Gastrocnemius medialis (tissue), 4 donors: ENCODE data around the gene CTIF. TPM values are rescaled to one million over a fixed set of nuclear protein-coding genes. Genes with fewer than 3 reads are reported as not detected.

Experiments used
- ATAC-seq, 2 donors: fragments of 150-250 bp; one replicate each; pipeline ENCODE4 v1.9.1; 2016
- DNase-seq, 2 donors: peaks; one replicate each; pipeline ENCODE4 v3.0.0-alpha.2; 2019
- H3K27ac ChIP-seq, 4 donors: fragments of 200-600 bp; sonication (generic); 1 replicate in 1 of 4; 2 replicates in 3 of 4; pipeline ENCODE4 v1.5.1; 2016 to 2018; ENCODE audit warnings: mild to moderate bottlenecking in 2 of 4, moderate library complexity in 1 of 4
- H3K27me3 ChIP-seq, 3 donors: fragments of 200-600 bp; sonication (generic) in 2 of 3; 1 replicate in 1 of 3; 2 replicates in 2 of 3; pipeline versions ENCODE4 v1.5.1 to v1.6.0; 2016 to 2019; ENCODE audit warnings: mild to moderate bottlenecking in 1 of 3, moderate library complexity in 1 of 3
- H3K36me3 ChIP-seq, 2 donors: fragments of 200-600 bp; sonication (generic) in 1 of 2; one replicate each; pipeline ENCODE4 v1.5.1; 2017 to 2018
- H3K4me1 ChIP-seq, 2 donors: fragments of 200-600 bp; sonication (generic) in 1 of 2; one replicate each; pipeline ENCODE4 v1.5.1; 2016 to 2017; ENCODE audit warnings: mild to moderate bottlenecking in 2 of 2
- H3K4me3 ChIP-seq, 4 donors: fragments of 200-600 bp; sonication (generic) in 3 of 4; 1 replicate in 1 of 4; 2 replicates in 3 of 4; pipeline ENCODE4 v1.5.1; 2016 to 2019; ENCODE audit warnings: mild to moderate bottlenecking in 2 of 4
- H3K9me3 ChIP-seq, 3 donors: fragments of 200-600 bp; sonication (generic) in 2 of 3; 1 replicate in 1 of 3; 2 replicates in 2 of 3; pipeline ENCODE4 v1.5.1; 2016 to 2019
- POLR2A ChIP-seq, 2 donors: fragments of 450-650 bp; IDR thresholded peaks; one replicate each; pipeline ENCODE4 v1.6.1; 2017; ENCODE audit warnings: antibody characterized with exemption in 2 of 2, mild to moderate bottlenecking in 2 of 2, moderate library complexity in 2 of 2
- in situ Hi-C, 4 donors: fragments of 200-750 bp; cut with MboI; loops; one replicate each; pipeline versions ENCODE4 v1.15.0 to v1.8.0; 2017; ENCODE audit warnings: low sequenced_read_pairs in 4 of 4
- intact Hi-C: fragments of 100-400 bp; cut with DNase I; formaldehyde crosslinking; loops from one replicate; pipeline ENCODE4 v1.15.1; 2023; ENCODE audit warnings: low total_unique reads
- total RNA-seq, 4 donors: library from RNA; depleted of rRNA; stranded (reverse); fragments of >200 nt; gene quantifications; one replicate each; pipeline versions ENCODE4 v1.1.0 to v1.2.3, GENCODE V29; 2016
- TF ChIP-seq, protein P1 (sequence below), 5 experiments: fragments of 450-650 bp in 3 of 5; fragments of 200-600 bp in 2 of 5; sonication (generic) in 2 of 5; IDR thresholded peaks in 4 of 5; conservative IDR thresholded peaks in 1 of 5; 1 replicate in 4 of 5; 2 replicates in 1 of 5; pipeline ENCODE4 v1.5.1; 2016 to 2019; ENCODE audit warnings: antibody characterized with exemption in 5 of 5, mild to moderate bottlenecking in 3 of 5, moderate library complexity in 3 of 5

CTIF gene
- total RNA-seq, 4 donors from 2014 or later: 20.2 to 35.4 (median 23.1) TPM

DNA sequence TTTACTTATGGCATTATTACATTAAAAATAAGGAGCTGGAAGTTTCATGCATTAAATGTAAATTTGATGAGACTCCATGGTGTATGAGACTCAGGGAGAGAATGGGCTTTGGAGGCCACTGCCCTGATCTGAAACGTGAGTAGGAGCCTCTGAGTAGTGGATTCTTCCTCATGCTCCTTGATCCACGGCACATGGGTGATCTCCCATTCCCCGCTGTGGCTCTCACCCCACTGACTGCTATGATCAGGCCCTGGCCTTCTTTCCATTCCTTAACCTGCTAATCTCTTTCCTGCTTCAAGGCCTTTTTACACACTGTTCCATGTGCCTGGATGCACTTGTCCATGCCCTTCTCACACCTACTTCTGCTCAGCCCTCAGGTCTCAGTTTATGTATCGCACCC is 343.5 kb downstream of the CTIF start:
- in situ Hi-C loops: no loop called here
- ATAC-seq: no peak
- no peak for DNase-seq

DNA sequence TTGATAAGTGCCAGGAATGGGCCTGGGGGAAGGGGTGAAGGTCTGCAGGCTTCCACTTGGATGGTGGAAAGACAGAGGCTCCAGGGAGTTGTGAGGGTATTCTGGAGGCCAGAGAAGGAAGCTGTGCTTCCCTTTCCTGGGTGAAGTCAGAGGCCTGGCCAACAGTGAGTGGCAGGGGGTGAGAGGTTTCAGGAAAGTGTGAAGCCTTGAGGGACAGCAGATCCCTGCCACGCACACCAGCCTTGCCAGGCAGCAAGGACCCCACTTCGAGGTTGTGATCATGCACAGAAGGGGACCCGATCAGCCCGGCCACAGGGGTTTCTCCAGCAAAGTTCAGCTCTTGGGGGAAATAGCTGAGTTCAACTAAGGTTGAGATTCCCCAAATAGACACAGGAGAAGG is 345.5 kb downstream of the CTIF start:
- in situ Hi-C loops: no loop called here
- H3K4me3 ChIP-seq: no peak overlapping the region
- no peak for DNase-seq
- intact Hi-C loops: no loop called here
- ATAC-seq: no peak
- H3K4me1 ChIP-seq: peaks cover 13% of the 10 kb centered on the region in 2 donors
- no peaks in the 10 kb centered on the region for H3K27me3 ChIP-seq
- TF ChIP-seq POLR2A (IDR thresholded peaks at IDR 0.05): no peak
- TF ChIP-seq, protein P1, sequence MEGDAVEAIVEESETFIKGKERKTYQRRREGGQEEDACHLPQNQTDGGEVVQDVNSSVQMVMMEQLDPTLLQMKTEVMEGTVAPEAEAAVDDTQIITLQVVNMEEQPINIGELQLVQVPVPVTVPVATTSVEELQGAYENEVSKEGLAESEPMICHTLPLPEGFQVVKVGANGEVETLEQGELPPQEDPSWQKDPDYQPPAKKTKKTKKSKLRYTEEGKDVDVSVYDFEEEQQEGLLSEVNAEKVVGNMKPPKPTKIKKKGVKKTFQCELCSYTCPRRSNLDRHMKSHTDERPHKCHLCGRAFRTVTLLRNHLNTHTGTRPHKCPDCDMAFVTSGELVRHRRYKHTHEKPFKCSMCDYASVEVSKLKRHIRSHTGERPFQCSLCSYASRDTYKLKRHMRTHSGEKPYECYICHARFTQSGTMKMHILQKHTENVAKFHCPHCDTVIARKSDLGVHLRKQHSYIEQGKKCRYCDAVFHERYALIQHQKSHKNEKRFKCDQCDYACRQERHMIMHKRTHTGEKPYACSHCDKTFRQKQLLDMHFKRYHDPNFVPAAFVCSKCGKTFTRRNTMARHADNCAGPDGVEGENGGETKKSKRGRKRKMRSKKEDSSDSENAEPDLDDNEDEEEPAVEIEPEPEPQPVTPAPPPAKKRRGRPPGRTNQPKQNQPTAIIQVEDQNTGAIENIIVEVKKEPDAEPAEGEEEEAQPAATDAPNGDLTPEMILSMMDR (IDR thresholded peaks at IDR 0.05 in 4 of 5, conservative IDR thresholded peaks at IDR 0.05 in 1 of 5): no peak
- H3K36me3 ChIP-seq: no peaks in the 10 kb centered on the region
- H3K9me3 ChIP-seq: no peaks in the 10 kb centered on the region
- no peak overlapping the region for H3K27ac ChIP-seq

More for the DNA sequence above, 343.5 kb downstream of the CTIF start:
- no peak overlapping the region for H3K27ac ChIP-seq
- TF ChIP-seq, protein P1 (IDR thresholded peaks at IDR 0.05 in 4 of 5, conservative IDR thresholded peaks at IDR 0.05 in 1 of 5): no peak
- TF ChIP-seq POLR2A (IDR thresholded peaks at IDR 0.05): no peak
- no peaks in the 10 kb centered on the region for H3K36me3 ChIP-seq
- H3K4me3 ChIP-seq: no peak overlapping the region
- H3K4me1 ChIP-seq: peaks cover 3% of the 10 kb centered on the region in 2 donors
- H3K27me3 ChIP-seq: no peaks in the 10 kb centered on the region
- H3K9me3 ChIP-seq: no peaks in the 10 kb centered on the region
- intact Hi-C loops: no loop called here

DNA sequence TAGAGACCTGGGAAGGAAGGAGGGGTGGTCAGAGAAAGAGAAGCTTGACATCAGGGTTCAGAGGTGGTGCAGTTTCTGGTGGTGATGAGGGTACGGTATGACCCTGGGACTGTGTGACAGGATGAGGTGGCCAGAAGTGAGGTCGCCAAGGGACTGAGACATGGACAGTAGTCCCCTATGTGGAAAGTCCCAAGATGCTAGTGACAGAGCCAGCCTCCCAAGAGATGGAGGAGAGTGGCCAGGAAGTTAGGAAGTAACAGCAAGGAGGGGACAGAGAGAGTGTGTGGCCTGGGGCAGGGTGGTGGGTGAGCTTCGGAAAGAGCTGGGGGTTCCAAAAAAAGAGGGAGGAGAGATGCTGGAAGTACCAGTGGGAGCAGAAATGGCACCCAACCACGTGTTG is 345.9 kb downstream of the CTIF start:
- H3K9me3 ChIP-seq: no peaks in the 10 kb centered on the region
- no peaks in the 10 kb centered on the region for H3K27me3 ChIP-seq
- intact Hi-C loops (no loop called here), in situ Hi-C loops (no loop called here)
- H3K4me1 ChIP-seq: peaks cover 14 to 16% of the 10 kb centered on the region in 2 donors
- ATAC-seq (no peak), DNase-seq (no peak)
- no peaks in the 10 kb centered on the region for H3K36me3 ChIP-seq
- H3K4me3 ChIP-seq: no peak overlapping the region
- TF ChIP-seq, protein P1 (IDR thresholded peaks at IDR 0.05 in 4 of 5, conservative IDR thresholded peaks at IDR 0.05 in 1 of 5): no peak
- TF ChIP-seq POLR2A (IDR thresholded peaks at IDR 0.05): no peak
- H3K27ac ChIP-seq: no peak overlapping the region

DNA sequence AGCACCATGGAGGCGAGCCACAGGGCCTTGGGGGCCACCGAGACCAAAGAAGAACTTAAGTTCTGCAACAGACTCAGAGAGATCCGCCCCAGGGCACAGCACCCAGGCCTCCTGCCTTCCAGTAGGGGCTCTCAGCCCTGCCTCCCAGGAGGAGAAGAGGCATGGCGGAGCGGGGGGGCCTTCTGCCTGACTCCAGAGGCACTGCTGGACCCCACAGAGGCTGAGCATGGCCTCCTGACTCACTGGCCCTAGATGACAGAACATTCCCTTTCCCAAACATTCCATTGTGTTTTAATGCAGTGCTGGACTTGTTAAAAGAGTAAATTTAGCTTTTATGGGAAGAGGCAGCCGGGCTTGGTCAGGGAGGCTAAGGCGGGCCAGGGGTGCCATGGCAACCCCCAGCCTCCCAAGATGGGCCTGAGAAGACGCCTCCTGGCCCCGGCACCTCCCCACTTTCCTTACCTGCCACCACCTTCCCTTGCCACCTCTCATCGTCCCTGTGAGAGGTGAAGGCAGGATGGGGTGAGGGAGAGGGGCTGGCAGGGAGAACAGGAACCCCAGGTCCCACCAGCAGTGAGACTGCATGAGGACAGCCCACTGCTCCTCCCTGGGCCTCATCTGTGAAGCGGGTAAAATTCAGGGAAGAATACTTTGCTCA is 346.6 kb downstream of the CTIF start:
- H3K27me3 ChIP-seq: no peaks in the 10 kb centered on the region
- TF ChIP-seq POLR2A (IDR thresholded peaks at IDR 0.05): no peak
- TF ChIP-seq, protein P1 (IDR thresholded peaks at IDR 0.05 in 4 of 5, conservative IDR thresholded peaks at IDR 0.05 in 1 of 5): no peak
- H3K36me3 ChIP-seq: no peaks in the 10 kb centered on the region
- in situ Hi-C loops: no loop called here
- intact Hi-C loops: no loop called here
- DNase-seq: no peak
- no peak overlapping the region for H3K4me3 ChIP-seq
- no peak overlapping the region for H3K27ac ChIP-seq
- ATAC-seq: no peak
- peaks cover 14 to 16% of the 10 kb centered on the region in 2 donors for H3K4me1 ChIP-seq
- H3K9me3 ChIP-seq: no peaks in the 10 kb centered on the region
